OCI-LY7 (cell line): ENCODE results near the gene CBFA2T2. TPM values are rescaled to one million over a fixed set of nuclear protein-coding genes. Genes with fewer than 3 reads are reported as not detected.

ENCODE experiments used
- BruUV-seq: library from RNA; stranded (reverse); fragments of 400-500 nt; replicated peaks from 2 replicates; lab custom pipeline; 2021; lab: Mats Ljungman, UMichigan
- CTCF ChIA-PET: fragments of 300-600 bp; sonication (Branson Sonifier 250); formaldehyde crosslinking; loops from one replicate; lab custom pipeline; 2022; ENCODE audit warnings: antibody characterized with exemption; ENCODE audit not compliant: unreplicated experiment; lab: Charles Lee
- POLR2A ChIA-PET: fragments of 300-600 bp; sonication (Branson Sonifier 250); formaldehyde crosslinking; loops from one replicate; lab custom pipeline; 2022; ENCODE audit warnings: antibody characterized with exemption; lab: Charles Lee
- DNase-seq: peaks from one replicate; pipeline ENCODE4 v3.0.0-alpha.2; 2015; ENCODE audit warnings: low spot score
- H2AFZ ChIP-seq: fragments of 200-600 bp; sonication (generic), shearing (Covaris generic); 2 replicates; pipeline ENCODE4 v1.6.1; 2014; ENCODE audit warnings: mild to moderate bottlenecking, antibody characterized with exemption, low read length, moderate library complexity
- H3K27ac ChIP-seq: fragments of 200-600 bp; sonication (generic); 2 replicates; pipeline ENCODE4 v1.5.1; 2014; ENCODE audit warnings: mixed run types, low read depth, mild to moderate bottlenecking, moderate library complexity, low read length, inconsistent platforms; ENCODE audit not compliant: poor library complexity, severe bottlenecking
- H3K36me3 ChIP-seq: fragments of 200-600 bp; sonication (generic); 2 replicates; pipeline ENCODE4 v1.6.1; 2014; ENCODE audit warnings: mild to moderate bottlenecking, antibody characterized with exemption, low read length, moderate library complexity, mixed read lengths; ENCODE audit not compliant: insufficient read depth
- H3K4me1 ChIP-seq: fragments of 200-600 bp; sonication (generic); 2 replicates; pipeline ENCODE4 v1.5.1; 2014; ENCODE audit warnings: mild to moderate bottlenecking, low read length; ENCODE audit not compliant: insufficient read depth, poor library complexity, severe bottlenecking
- H3K4me2 ChIP-seq: fragments of 200-600 bp; sonication (generic); 2 replicates; pipeline ENCODE4 v1.6.1; 2014; ENCODE audit warnings: mild to moderate bottlenecking, low read length
- H3K4me3 ChIP-seq: fragments of 200-600 bp; sonication (generic); 2 replicates; pipeline ENCODE4 v1.5.1; 2014; ENCODE audit warnings: mild to moderate bottlenecking, low read depth, low read length; ENCODE audit not compliant: poor library complexity, severe bottlenecking
- H3K79me2 ChIP-seq: fragments of 200-600 bp; sonication (generic); 2 replicates; pipeline ENCODE4 v1.6.1; 2016; ENCODE audit warnings: low read depth, mild to moderate bottlenecking, low read length, moderate library complexity, mixed read lengths; ENCODE audit not compliant: insufficient read depth
- H3K9me2 ChIP-seq: fragments of 200-600 bp; sonication (generic); 2 replicates; pipeline ENCODE4 v1.6.1; 2016; ENCODE audit warnings: mild to moderate bottlenecking, low read length, mixed read lengths; ENCODE audit not compliant: insufficient read depth
- H3K9me3 ChIP-seq: fragments of 200-600 bp; sonication (generic); 2 replicates; pipeline ENCODE4 v1.6.1; 2014; ENCODE audit warnings: mild to moderate bottlenecking, mixed run types, low read length, mixed read lengths
- H4K20me1 ChIP-seq: fragments of 200-600 bp; sonication (generic); 2 replicates; pipeline ENCODE4 v1.6.1; 2014; ENCODE audit warnings: mild to moderate bottlenecking, antibody characterized with exemption, low read length, moderate library complexity, mixed read lengths; ENCODE audit not compliant: insufficient read depth
- CTCF ChIP-seq: fragments of 200-600 bp; sonication (generic); conservative IDR thresholded peaks from 2 replicates; pipeline ENCODE4 v1.5.1; 2014; ENCODE audit warnings: mild to moderate bottlenecking, antibody characterized with exemption, low read length, moderate library complexity, mixed read lengths
- EZH2phosphoT487 ChIP-seq: fragments of 200-600 bp; sonication (generic); IDR thresholded peaks from 2 replicates; pipeline ENCODE4 v1.6.1; 2018; ENCODE audit warnings: low read depth, borderline replicate concordance, mild to moderate bottlenecking, mixed run types, antibody characterized with exemption, low read length, moderate library complexity, mixed read lengths
- intact Hi-C: fragments of 100-400 bp; cut with micrococcal nuclease; formaldehyde crosslinking; loops from one replicate; pipeline ENCODE4 v1.10.0; 2022; ENCODE audit not compliant: unreplicated experiment
- total RNA-seq, 2 experiments: library from RNA; depleted of rRNA in 1 of 2; stranded (reverse); fragments of >200 nt in 1 of 2; shearing (Covaris generic) in 1 of 2; gene quantifications; 2 replicates each; pipeline ENCODE4 v1.2.3, GENCODE V29; 2014 to 2022

Gene CBFA2T2
- total RNA-seq, 2 experiments from 2014 or later: 20.7 to 32.9 TPM

- Histone ChIP-seq H2AFZ (no peak overlapping the region), H3K79me2 (no peaks in the 10 kb centered on the region), H4K20me1 (no peaks in the 10 kb centered on the region), H3K9me2 (no peaks in the 10 kb centered on the region), H3K27ac (no peak overlapping the region), H3K9me3 (no peaks in the 10 kb centered on the region), H3K4me3 (no peak overlapping the region), H3K36me3 (peaks cover 27% of the 10 kb centered on the region; the same call in 1 of the 2 replicates), H3K4me2 (no peak overlapping the region), H3K4me1 (peaks cover 16% of the 10 kb centered on the region)
- ChIA-PET CTCF (no interaction called here), POLR2A (no interaction called here)
- no peak for TF ChIP-seq CTCF
- no peak for TF ChIP-seq EZH2phosphoT487
- DNase-seq: no peak
- no TSS peak for BruUV-seq
- intact Hi-C loops: no loop called here
These were observed 169.6 kb downstream of the CBFA2T2 start for GRCh38 chr20:33659341-33660034.

- Histone ChIP-seq H3K36me3 (peaks cover 27% of the 10 kb centered on the region; the same call in 1 of the 2 replicates), H3K4me2 (no peak overlapping the region), H4K20me1 (no peaks in the 10 kb centered on the region), H3K9me3 (no peaks in the 10 kb centered on the region), H3K4me1 (peaks cover 22% of the 10 kb centered on the region), H3K9me2 (no peaks in the 10 kb centered on the region), H3K27ac (no peak overlapping the region), H3K79me2 (no peaks in the 10 kb centered on the region), H3K4me3 (no peak overlapping the region), H2AFZ (no peak overlapping the region)
- no TSS peak for BruUV-seq
- no peak for DNase-seq
- ChIA-PET CTCF (no interaction called here), POLR2A (no interaction called here)
- intact Hi-C loops: no loop called here
- TF ChIP-seq CTCF: no peak
- TF ChIP-seq EZH2phosphoT487: no peak
These were observed 170.3 kb downstream of the CBFA2T2 start for GRCh38 chr20:33660035-33660684.

GRCh38 chr20:33660685-33661058 is 170.8 kb downstream of the CBFA2T2 start:
- Histone ChIP-seq H3K9me2 (no peaks in the 10 kb centered on the region), H3K9me3 (no peaks in the 10 kb centered on the region), H3K36me3 (peaks cover 27% of the 10 kb centered on the region; the same call in 1 of the 2 replicates), H3K4me2 (no peak overlapping the region), H3K27ac (no peak overlapping the region), H3K4me3 (no peak overlapping the region), H2AFZ (no peak overlapping the region), H4K20me1 (no peaks in the 10 kb centered on the region), H3K4me1 (peaks cover 22% of the 10 kb centered on the region), H3K79me2 (no peaks in the 10 kb centered on the region)
- ChIA-PET CTCF (no interaction called here), POLR2A (interaction anchor here (0.9 kb wide), 1 partner anchor 198 kb away, joined by 3 read pairs; no protein-coding TSS in a partner anchor)
- DNase-seq: no peak
- no TSS peak for BruUV-seq
- no peak for TF ChIP-seq EZH2phosphoT487
- TF ChIP-seq CTCF: no peak
- intact Hi-C loops: no loop called here
